Placental epithelial cell (primary cell): ENCODE results near the gene SIGLEC11. TPM values are rescaled to one million over a fixed set of nuclear protein-coding genes. Genes with fewer than 3 reads are reported as not detected.

ENCODE experiments used
- total RNA-seq: library from RNA; depleted of rRNA; stranded (reverse); fragments of >200 nt; gene quantifications from 2 replicates; pipeline ENCODE4 v1.2.3, GENCODE V29; 2012

Gene SIGLEC11
- total RNA-seq = 0.22 TPM in 1 of 2 replicates, not detected in the other

GRCh38 chr19:49960980-49961379, at the start of gene SIGLEC11:
Gene SIGLEC11 (minus strand): TSS chr19:49961172. CDS start chr19:49961081, 91 bp downstream.

GRCh38 chr19:49929121-49929610, 31.8 kb downstream of the SIGLEC11 start, which contains the start of the genes ATF5 and NUP62:
Gene ATF5 (plus strand): TSS chr19:49929205. CDS start chr19:49930851, 1,646 bp downstream.
Gene NUP62 (minus strand): TSS chr19:49929504. CDS start chr19:49909807, 19,697 bp downstream.

Other genes starting within 250 kb of the SIGLEC11 start
- 0.76 and 6.7 TPM in 2 replicates for gene TSKS, start 197.9 kb downstream of the SIGLEC11 start, total RNA-seq
- gene AP2A1, start 194.2 kb downstream of the SIGLEC11 start, total RNA-seq = 90.3 and 178 TPM in 2 replicates
- gene FUZ, start 147.9 kb downstream of the SIGLEC11 start, total RNA-seq = 23.9 and 25.5 TPM in 2 replicates
- 26.3 and 33.5 TPM in 2 replicates for gene MED25, start 142.9 kb downstream of the SIGLEC11 start, total RNA-seq
- 114 and 134 TPM in 2 replicates for gene PTOV1, start 110.0 kb downstream of the SIGLEC11 start, total RNA-seq
- 45.1 and 58.2 TPM in 2 replicates for gene PNKP, start 93.6 kb downstream of the SIGLEC11 start, total RNA-seq
- gene AKT1S1, start 83.8 kb downstream of the SIGLEC11 start, total RNA-seq = 20.4 and 24.7 TPM in 2 replicates
- gene TBC1D17, start 83.5 kb downstream of the SIGLEC11 start, total RNA-seq = 23.6 and 30.3 TPM in 2 replicates
- 0.43 TPM in 1 of 2 replicates, not detected in the other for gene IL4I1, start 64.3 kb downstream of the SIGLEC11 start, total RNA-seq
- gene ATF5, start 32.0 kb downstream of the SIGLEC11 start, total RNA-seq = 4.6 and 7.9 TPM in 2 replicates
- gene NUP62, start 31.7 kb downstream of the SIGLEC11 start, total RNA-seq = 25.5 and 40.7 TPM in 2 replicates
- 25.1 and 29.0 TPM in 2 replicates for gene VRK3, start 64.2 kb upstream of the SIGLEC11 start, total RNA-seq
- 8.1 and 11.8 TPM in 2 replicates for gene ZNF473, start 64.8 kb upstream of the SIGLEC11 start, total RNA-seq
- gene IZUMO2, start 202.1 kb upstream of the SIGLEC11 start, total RNA-seq = 0.39 TPM in 1 of 2 replicates, not detected in the other
- 23.2 and 30.6 TPM in 2 replicates for gene MYH14, start 242.4 kb upstream of the SIGLEC11 start, total RNA-seq